ENCODE results near the gene UCP3. TPM values are rescaled to one million over a fixed set of nuclear protein-coding genes. Genes with fewer than 3 reads are reported as not detected.

UCP3 gene
- total RNA-seq, 1 donor from 2014 or later = 0.28 TPM

GRCh38 chr11:74017631-74018030 lies 8.7 kb upstream of the UCP3 start:
- no peak for ATAC-seq

- no peak for ATAC-seq
Measured at GRCh38 chr11:74015919-74016684, 7.2 kb upstream of the UCP3 start.

- no peak for ATAC-seq
Measured at GRCh38 chr11:74014880-74015279, 6.0 kb upstream of the UCP3 start.

GRCh38 chr11:74013141-74013540 lies 4.3 kb upstream of the UCP3 start:
- ATAC-seq = no peak

- ATAC-seq = no peak
Measured at GRCh38 chr11:74012074-74012809, 3.4 kb upstream of the UCP3 start.

DNA sequence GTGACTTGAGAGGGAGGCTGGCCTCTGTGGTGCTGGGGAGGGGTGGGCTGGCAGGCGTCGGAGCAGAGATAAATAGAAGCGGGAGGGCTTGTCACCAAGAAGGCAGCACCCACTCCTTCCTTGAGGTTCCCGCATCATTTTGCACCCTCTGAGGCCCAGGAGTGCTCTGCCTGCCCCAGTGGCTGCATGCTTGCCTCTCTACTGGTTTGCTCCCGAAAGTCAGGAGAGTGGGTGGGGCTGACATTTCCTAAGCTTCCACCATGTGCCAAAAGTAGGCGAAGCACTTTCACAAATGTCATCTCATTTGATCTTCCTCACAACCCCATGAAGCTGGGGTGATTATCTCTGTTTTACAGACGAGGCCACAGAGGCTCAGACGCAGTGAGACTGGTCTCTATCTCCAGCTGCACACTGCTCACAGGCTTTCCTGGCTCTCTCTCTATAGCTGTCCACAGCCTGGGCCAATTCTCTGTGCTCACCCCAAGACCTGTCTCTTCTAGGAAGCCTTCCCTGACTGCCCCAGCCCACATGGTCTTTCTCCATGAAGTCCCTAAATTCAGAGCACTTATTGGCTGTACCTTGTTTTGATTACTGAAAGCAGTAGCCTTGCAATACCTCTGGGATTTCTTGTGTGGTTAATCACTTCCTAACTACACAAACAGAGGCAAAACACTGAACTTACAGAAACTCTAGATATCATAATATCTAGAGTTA lies 2.6 kb upstream of the UCP3 start:
- ATAC-seq = peak; percentile 17

- ATAC-seq = no peak
Measured at GRCh38 chr11:74010306-74011300, 1.7 kb upstream of the UCP3 start.

- ATAC-seq = no peak
Measured at GRCh38 chr11:74009675-74010305, 905 bp upstream of the UCP3 start.

- ATAC-seq = no peak
Measured at GRCh38 chr11:74009230-74009547, 304 bp upstream of the UCP3 start.

GRCh38 chr11:74007691-74008372 lies 1.1 kb downstream of the UCP3 start:
- ATAC-seq = no peak

- no peak for ATAC-seq
Measured at GRCh38 chr11:74006743-74007304, 2.1 kb downstream of the UCP3 start.

DNA sequence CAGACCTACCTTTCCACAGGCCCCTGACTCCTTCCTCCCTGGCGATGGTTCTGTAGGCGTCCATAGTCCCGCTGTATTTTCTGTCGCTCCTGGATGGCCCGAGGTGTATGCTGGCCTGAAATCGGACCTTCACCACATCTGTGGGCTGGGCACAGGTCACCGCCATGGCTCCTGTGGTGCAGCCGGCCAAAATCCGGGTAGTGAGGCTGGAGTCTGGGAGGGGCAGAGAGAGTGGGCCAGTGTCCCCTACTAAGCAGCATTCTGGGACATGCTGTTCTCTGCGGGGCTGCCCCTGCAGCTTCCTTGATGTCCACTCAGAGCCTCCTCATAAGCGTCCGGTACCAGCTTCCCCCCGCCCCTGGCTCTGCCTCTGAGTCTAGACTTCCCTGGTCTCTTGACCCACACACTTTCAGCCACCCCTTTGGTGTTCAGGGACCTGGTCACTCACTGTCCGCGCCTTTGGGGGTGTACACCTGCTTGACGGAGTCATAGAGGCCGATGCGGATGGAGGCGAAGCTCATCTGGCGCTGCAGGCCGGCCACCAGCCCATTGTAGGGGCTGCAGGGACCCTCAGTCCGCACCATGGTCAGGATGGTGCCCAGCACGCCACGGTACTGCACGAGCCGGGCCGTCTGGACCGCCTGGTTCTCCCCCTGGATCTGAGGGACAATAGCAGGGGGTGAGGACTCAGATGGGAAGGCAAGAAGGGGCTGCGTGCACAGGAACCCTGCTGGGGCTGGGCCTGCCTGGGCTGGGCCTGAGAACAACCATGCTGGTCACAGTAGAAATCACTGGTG lies 3.0 kb downstream of the UCP3 start:
- no peak for ATAC-seq

DNA sequence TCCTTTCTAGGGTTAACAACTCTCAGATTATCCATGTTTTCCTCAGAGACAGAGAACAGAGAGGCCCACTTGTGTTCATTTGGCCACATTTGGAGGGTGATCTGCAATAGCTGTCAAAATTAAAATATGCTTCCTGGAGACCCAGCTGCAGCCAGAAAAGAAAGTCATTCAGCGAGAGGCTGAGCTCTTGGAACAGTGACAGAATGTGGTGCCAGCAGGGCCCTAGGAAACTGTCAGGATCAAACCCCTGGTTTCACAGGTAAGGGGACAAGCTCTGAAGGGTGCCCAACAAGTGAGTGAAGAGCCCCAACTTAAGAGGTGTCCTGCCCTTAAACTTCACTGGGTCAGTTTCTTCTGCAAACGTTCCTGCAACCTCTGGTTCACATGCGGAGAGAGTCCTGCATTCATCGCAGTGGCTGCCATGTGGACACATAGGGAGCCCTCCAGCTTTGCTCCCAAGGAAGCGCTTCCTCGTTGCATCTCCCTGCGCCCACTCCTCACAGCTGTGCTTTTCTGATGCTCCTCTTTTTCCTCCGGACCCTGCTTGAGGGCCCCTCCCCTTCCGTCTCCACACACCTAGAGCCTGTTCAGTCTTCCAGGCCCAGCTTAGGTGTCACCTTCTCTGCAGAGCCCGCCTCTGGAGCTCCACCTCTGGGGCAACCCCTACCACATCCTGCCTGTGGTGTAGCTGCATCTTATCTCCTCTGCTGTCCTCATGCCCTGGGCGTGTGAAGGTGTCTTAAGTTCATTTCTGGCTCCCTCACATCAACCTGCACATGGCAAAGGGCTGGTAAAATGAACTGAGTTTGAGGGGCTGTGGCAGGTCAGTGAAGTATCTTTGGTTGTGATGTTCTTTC lies 3.9 kb downstream of the UCP3 start:
- ATAC-seq = peak; percentile 52

DNA sequence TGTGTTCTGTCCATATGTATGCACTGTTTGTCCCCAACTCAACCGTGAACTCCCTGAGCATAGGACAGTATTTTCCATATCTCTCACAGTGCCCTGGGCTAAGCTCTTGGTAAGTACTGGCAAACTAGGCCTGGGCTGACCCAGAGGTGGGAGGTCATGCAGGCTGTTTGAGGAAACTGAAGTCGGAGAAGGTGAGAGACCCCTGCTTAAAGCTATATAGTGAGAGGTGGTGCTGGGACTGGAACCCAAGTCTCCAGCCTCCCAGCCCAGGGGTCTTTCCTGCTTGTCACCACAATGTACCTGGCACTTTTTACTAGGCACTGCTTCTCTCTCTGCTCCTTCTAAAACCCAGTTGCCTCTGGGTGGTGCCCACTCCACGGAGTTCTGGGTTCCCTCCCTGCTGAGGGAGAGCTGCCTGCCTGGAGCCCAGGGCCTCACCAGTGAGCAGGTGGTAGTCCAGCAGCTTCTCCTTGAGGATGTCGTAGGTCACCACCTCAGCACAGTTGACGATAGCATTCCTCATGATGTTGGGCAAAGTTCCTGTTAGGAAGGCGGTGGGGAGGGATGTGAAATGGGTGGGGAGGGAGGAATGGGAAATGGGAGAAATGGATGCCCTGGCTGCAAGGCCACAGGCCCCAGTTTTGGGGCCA lies 4.7 kb downstream of the UCP3 start:
- no peak for ATAC-seq

- no peak for ATAC-seq
Measured at GRCh38 chr11:74002832-74003231, 6.1 kb downstream of the UCP3 start.

- ATAC-seq = no peak
Measured at GRCh38 chr11:74001822-74002286, 7.0 kb downstream of the UCP3 start.

GRCh38 chr11:74000307-74001133 lies 8.4 kb downstream of the UCP3 start:
- no peak for ATAC-seq

Data from esophagus mucosa (tissue), 1 donor.